Right ventricle myocardium inferior (tissue), 1 donor: Measurements from ENCODE around the gene LILRB4. TPM values are rescaled to one million over a fixed set of nuclear protein-coding genes. Genes with fewer than 3 reads are reported as not detected.
A peak's percentile ranks its signal among the peaks of the same experiment; 100 is the strongest.
"Not testable (repeated sequence)": the region's sequence is repeated elsewhere in the genome, so short reads cannot be mapped to it uniquely, and the experiment has no call there.

Experiments used
- ATAC-seq: fragments of 200-7000 bp; cut with Tn5 transposase; one replicate; pipeline ENCODE4 v1.9.1; 2020; ENCODE audit warnings: mild to moderate bottlenecking, moderate library complexity
- DNase-seq: peaks from one replicate; pipeline ENCODE4 v3.0.0; 2021; ENCODE audit errors: missing footprints
- intact Hi-C: fragments of 100-400 bp; cut with DNase I; formaldehyde crosslinking; loops from one replicate; pipeline ENCODE4 v1.11.0; 2022
- total RNA-seq: library from RNA; stranded (reverse); fragmentation: NEBNext Ultra II Directional; extraction: Animal tissue kit (Norgen Biotek cat#: 25700); gene quantifications from one replicate; pipeline ENCODE4 v1.2.1, GENCODE V29; 2021
- donor health status: DM: no; HTN: yes; CAD: no; lungs with severe emphysema.

The LILRB4 gene
- total RNA-seq, 1 donor from 2014 or later: 5.0 TPM

DNA sequence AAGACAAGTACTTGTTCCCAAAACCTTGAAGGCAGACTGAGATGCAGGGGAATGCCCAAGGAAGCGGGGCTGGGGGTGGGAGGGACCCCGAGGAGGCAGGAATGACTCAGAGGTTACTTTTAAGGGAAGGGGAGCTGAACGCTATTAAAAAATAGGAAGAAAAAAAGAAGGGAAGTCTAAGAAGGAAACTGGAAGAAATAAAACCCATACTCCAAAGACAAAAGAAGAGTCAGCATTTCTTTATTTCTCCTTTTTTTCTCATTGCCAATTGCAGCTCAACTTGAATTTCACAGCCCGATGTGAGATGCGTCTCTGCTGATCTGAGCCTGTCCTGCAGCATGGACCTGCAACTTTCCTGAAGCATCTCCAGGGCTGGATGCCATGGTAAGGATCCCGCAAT, 19.2 kb upstream of the LILRB4 start:
- intact Hi-C loops, DNase-seq: not testable (repeated sequence)
- ATAC-seq: peak; percentile 59

GRCh38 chr19:54644056-54644455, 18.7 kb upstream of the LILRB4 start:
- intact Hi-C loops: no loop called here
- no peak for DNase-seq
- ATAC-seq: peak; percentile 65

- ATAC-seq: no peak
- no peak for DNase-seq
- intact Hi-C loops: no loop called here
These were observed 16.4 kb upstream of the LILRB4 start for GRCh38 chr19:54646331-54646841.

DNA sequence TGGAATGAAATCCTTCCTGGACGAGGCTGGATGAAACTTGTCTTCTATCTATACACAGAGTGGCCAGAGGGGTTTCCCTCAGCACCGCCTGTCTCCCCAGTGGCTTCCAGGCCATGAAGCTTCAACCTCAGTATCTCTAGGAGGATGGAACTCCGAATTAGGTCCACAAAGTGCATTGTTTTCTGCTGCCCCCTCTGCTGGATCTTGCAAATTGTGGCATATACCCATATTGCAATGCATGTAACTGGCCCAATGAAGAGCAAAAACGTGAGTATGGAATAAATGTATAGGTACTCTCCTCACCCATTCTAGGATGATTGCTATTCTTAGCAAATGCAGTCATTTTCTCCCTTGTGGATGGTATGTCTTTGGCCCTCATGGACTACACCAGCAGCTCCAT, 14.7 kb upstream of the LILRB4 start:
- ATAC-seq (no peak), DNase-seq (no peak)
- intact Hi-C loops: no loop called here

DNA sequence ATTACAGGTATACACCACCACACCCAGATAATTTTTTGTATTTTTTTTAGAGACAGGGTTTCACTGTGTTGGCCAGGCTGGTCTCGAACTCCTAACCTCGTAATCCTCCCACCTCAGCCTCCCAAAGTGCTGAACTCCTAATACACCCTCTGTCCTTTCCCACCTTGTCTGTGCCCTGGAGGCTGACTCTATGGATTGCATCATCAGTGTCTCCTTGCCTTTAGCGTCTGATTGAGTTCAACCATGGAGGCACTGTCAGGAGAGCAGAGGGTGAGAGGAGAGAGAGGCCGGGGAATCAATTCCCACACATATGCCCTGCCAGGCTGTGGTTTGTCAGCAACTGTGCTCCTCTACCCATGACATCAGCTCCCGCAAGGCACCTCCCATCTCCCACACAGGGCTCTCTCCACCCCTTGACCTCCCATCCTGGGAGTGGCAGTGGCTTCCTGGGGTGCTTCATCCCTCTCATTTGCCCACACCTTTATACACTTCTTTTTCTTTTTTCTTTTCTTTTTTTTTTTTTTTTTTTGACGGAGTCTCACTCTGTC, 12.6 kb upstream of the LILRB4 start:
- no peak for ATAC-seq
- intact Hi-C loops: no loop called here
- DNase-seq: no peak

DNA sequence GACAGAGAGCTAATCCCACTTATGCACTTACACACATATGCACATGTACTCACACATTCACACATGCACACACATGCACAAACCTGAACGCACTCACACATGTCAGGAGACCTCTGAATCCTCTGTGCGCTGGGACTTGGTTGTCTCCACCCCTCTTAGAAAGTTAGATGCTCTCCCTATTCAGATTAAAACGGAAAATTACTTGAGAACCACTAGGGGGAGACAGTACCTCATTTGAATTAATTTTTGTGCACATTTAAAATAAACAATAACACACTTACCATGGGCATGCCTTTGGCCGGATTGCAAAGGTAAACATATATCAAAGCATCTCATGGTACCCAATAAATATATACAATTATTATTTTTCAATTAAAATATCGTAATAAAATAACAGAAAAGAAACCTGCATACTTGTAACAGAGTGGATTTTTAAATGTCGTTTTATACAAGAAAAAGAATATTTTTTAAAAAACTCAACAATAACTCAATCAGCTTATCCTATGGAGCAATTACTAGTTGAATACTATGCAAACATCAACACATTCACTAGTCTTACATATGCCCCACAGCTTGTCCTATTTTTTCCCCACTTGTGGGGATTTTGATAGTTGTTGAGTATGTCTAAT, 9.5 kb upstream of the LILRB4 start:
- no peak for DNase-seq
- ATAC-seq: no peak
- intact Hi-C loops: no loop called here

GRCh38 chr19:54654447-54655321, 8.1 kb upstream of the LILRB4 start:
- intact Hi-C loops: no loop called here
- no peak for DNase-seq
- no peak for ATAC-seq

GRCh38 chr19:54659300-54659699, 3.5 kb upstream of the LILRB4 start:
- intact Hi-C loops: no loop called here
- ATAC-seq: no peak
- no peak for DNase-seq

- no peak for ATAC-seq
- intact Hi-C loops: no loop called here
These were observed 2.5 kb upstream of the LILRB4 start for GRCh38 chr19:54660306-54660705.

DNA sequence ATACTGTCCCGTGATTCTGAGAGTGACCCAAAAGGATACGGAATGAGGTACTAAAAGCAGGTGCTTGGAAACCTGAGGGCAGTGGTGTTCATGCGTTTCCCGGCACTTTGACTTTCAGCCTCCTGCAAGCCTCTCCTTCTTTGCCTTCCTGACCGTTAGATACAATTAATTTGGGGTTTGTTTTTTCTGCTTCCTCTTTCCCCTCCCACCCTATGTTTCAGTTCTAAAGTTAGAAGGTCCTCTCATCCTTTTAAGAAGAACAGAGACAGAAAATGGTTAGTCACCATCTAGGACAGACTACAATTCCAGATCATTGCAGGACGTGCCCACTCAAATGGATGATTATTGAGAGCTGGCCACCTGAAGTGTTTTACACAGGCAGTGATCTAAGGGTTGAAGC, 1.8 kb upstream of the LILRB4 start:
- DNase-seq (no peak), ATAC-seq (no peak)
- intact Hi-C loops: no loop called here

More at GRCh38 chr19:54660306-54660705, 2.5 kb upstream of the LILRB4 start:
- peak; percentile 59 for DNase-seq

DNA sequence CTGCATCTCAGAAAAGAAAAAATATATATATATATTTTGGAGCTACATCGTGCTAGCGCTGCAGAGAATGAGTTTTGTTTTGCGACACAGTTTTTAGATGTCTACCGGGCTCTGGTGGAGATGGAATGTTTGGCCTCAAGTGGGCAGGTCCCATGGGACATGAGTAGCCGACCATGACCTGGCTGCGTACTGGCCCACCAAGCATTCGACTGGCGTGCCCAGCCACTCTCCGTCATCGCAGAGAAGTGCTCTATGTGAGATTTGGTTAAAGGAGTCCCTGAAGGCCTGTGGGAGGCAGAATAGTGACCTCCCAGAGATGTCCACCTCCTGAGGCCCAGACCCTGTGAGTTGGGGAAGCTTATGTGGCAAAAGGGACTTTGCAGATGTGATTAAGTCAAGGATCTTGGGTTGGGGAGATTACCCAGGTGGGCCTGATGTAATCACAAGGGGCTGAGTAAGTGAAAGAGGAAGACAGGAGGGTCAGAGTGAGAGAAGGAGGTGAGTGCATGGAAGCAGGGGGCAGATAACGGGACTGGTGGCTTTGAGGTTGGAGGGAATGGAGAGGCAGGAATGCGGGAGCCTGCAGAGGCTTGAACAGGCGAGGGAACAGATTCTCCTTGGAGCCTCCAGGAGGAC, 821 bp upstream of the LILRB4 start:
- intact Hi-C loops: no loop called here
- no peak for DNase-seq
- ATAC-seq: no peak

GRCh38 chr19:54665530-54665929, 2.7 kb downstream of the LILRB4 start:
- ATAC-seq (no peak), DNase-seq (no peak)
- intact Hi-C loops: no loop called here

DNA sequence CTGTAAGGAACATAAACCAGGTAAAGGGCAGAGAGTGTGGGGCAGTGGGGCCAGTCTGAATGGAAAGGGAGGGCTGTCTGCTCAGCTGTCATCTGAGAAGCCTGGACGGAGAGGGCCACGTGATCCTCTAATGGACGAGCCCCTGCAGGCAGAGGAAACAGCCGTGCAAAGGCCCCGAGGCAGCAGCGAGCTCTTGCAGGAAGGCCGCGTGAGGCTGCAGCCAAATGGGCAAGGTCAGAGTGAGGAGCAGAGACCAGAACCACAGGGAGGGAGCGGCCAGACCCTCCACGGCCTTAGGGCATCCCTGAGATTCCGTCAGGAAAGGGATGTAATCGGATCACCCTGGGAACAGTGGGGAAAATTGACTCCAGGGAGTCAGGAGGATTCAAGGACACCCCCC, 4.4 kb downstream of the LILRB4 start:
- ATAC-seq (no peak), DNase-seq (no peak)
- intact Hi-C loops: no loop called here

GRCh38 chr19:54668353-54668752, 5.6 kb downstream of the LILRB4 start:
- intact Hi-C loops: no loop called here

DNA sequence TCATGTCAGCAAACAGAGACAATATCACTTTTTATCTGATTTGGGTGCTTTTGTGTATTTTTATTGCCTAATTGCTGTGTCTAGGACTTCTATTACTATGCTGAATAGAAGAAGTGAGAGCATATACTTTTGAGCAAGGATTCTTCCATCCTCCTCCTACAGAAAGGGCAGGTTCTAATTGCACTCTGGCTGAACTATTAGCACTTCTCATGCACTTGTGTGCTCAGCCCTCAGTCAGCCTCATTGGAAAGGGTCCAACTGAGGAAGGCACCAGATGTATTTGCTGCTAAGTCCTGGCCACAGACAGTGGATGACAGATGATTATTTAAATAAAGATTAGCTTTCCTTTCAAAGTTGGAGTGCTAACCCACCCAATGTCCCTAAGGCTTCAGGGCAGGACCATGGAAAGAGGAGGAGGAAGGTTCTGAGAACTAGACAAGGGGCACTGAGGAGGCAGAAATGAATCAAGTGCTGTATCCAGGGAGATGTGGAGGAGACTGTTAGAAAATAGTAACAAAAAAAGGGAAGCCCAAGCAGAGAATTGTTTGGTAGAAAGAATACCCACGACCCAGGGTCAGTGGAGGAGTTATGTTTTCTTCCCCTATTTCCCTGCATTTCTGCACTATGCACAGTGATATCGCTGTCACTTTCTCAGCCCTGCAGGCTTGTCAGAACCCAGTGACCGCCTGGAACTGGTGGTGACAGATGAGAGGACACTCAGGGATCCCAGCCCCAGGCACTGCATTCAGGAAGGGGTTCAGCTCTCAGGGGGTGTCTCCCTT, 8.0 kb downstream of the LILRB4 start:
- intact Hi-C loops: loop anchor here (10.0 kb wide), 1 partner anchor 196 kb away; the partner anchor contains the start of gene CDC42EP5
- no peak for DNase-seq
- ATAC-seq: peak; percentile 28

More at GRCh38 chr19:54668353-54668752, 5.6 kb downstream of the LILRB4 start:
- DNase-seq: no peak
- ATAC-seq: no peak

GRCh38 chr19:54673222-54673621, 10.4 kb downstream of the LILRB4 start:
- intact Hi-C loops: loop anchor here (10.0 kb wide), 1 partner anchor 198 kb away; the partner anchor contains the start of gene CDC42EP5
- ATAC-seq (peak; percentile 46), DNase-seq (no peak)

GRCh38 chr19:54674021-54674617, 11.3 kb downstream of the LILRB4 start:
- intact Hi-C loops: loop anchor here (10.0 kb wide), 1 partner anchor 199 kb away; the partner anchor contains the start of gene CDC42EP5

More at GRCh38 chr19:54674021-54674617, 11.3 kb downstream of the LILRB4 start:
- ATAC-seq (no peak), DNase-seq (no peak)
